ENCODE measurements around the gene CLIP2. TPM values are rescaled to one million over a fixed set of nuclear protein-coding genes. Genes with fewer than 3 reads are reported as not detected.
A peak's percentile ranks its signal among the peaks of the same experiment; 100 is the strongest.

CLIP2 gene
- total and polyA plus RNA-seq, 2 of the 8 experiments (the other 6 are each of a cell fraction or from before 2014, with no cell fraction given): 8.3 to 41.5 TPM

DNA sequence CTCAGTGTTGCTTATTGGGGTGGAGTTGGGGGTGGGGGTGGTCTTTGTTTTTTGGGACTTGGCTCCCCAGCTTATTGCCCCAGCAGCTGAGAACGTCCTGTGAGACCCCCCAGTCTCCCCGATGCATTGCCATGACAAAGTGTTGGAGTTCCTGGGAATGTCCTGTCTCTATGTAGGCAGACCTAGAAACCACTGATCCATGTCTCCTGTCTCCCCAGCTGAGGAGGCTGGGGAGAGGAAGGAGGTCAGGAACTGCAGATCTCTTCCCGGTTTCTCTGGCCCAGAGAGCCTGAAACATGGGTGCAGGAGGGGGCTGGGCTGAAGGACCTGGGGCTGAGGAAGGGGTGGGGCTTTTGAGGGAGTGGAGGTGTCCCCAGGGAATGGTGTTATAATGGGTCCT is 84.3 kb downstream of the CLIP2 start:
- Histone ChIP-seq H4K5ac (ENCODE audit: insufficient read length, low read depth, low read length) (no peak overlapping the region), H3K9me3 (ENCODE audit: insufficient read depth in 2 of 2, low read depth in 1 of 2, low read length in 1 of 2) (no peaks in the 10 kb centered on the region), H2AK5ac (ENCODE audit: low read depth, low read length) (no peak overlapping the region), H3K79me1 (ENCODE audit: low read depth, low read length) (no peaks in the 10 kb centered on the region), H3K4ac (replicated peaks; ENCODE audit: insufficient read length, low read depth, low read length) (no peak overlapping the region), H3K4me3 (ENCODE audit: extremely low read depth in 1 of 4, insufficient read depth in 2 of 4, low read depth in 3 of 4, low read length in 4 of 4) (no peak overlapping the region), H3K9ac (replicated peaks in 1 of 4; ENCODE audit: extremely low read depth in 1 of 4, low read depth in 3 of 4, low read length in 3 of 4) (no peak overlapping the region; a peak in 1 of 7 replicates), H3K23ac (ENCODE audit: insufficient read length) (no peak overlapping the region), H2BK12ac (ENCODE audit: low read depth, low read length) (no peak overlapping the region), H3K36me3 (ENCODE audit: control insufficient read depth in 2 of 4, insufficient read depth in 4 of 4, low read length in 3 of 4) (peaks cover 0 to 11% (median 3%) of the 10 kb centered on the region in 4 experiments; a peak in 2 of 8 replicates), H3K23me2 (ENCODE audit: low read depth, low read length) (peaks cover 7% of the 10 kb centered on the region; the same call in 1 of the 2 replicates), H2BK15ac (ENCODE audit: low read length) (peak overlapping the region; percentile 29; the same call in 1 of the 2 replicates), H3K4me1 (replicated peaks in 1 of 4; ENCODE audit: control insufficient read depth in 3 of 4, insufficient read depth in 4 of 4, low read length in 3 of 4) (peaks cover 0 to 9% (median 4%) of the 10 kb centered on the region in 4 experiments; a peak in 4 of 7 replicates), H3K56ac (replicated peaks; ENCODE audit: insufficient read length, low read depth, low read length) (no peak overlapping the region), H3K27ac (ENCODE audit: low read depth, low read length) (no peak overlapping the region), H3K4me2 (ENCODE audit: insufficient read depth in 1 of 2, low read depth in 2 of 2, low read length in 2 of 2) (peak overlapping the region in 1 of 2 experiments; percentile 64; a peak in 1 of 4 replicates), H2BK5ac (ENCODE audit: low read depth, low read length) (no peak overlapping the region), H4K20me1 (replicated peaks in 1 of 2; ENCODE audit: control insufficient read depth in 1 of 2, insufficient read depth in 2 of 2, low read length in 2 of 2) (no peaks in the 10 kb centered on the region), H4K8ac (ENCODE audit: extremely low read depth, insufficient read depth, low read length) (no peak overlapping the region), H2BK20ac (ENCODE audit: low read length) (no peak overlapping the region), H2AFZ (ENCODE audit: low read length) (no peak overlapping the region), H3K79me2 (ENCODE audit: control insufficient read depth in 1 of 2, insufficient read depth in 2 of 2, low read length in 2 of 2) (no peaks in the 10 kb centered on the region), H3K18ac (ENCODE audit: extremely low read depth, low read length) (peak overlapping the region; percentile 28; the same call in 1 of the 2 replicates), H4K91ac (replicated peaks; ENCODE audit: insufficient read length, low read length) (no peak overlapping the region), H3K14ac (ENCODE audit: insufficient read length) (no peak overlapping the region), H2BK120ac (replicated peaks; ENCODE audit: low read depth, low read length) (no peak overlapping the region), H3K27me3 (replicated peaks in 1 of 4; ENCODE audit: control insufficient read depth in 3 of 4, extremely low read depth in 1 of 4, insufficient read depth in 3 of 4, low read length in 3 of 4) (no peaks in the 10 kb centered on the region; a peak in 1 of 7 replicates)
- 74% methylated on average over 3 of the region's 3 CpGs; no CpG with 5 or more reads in 1 of the 2 experiments for WGBS, 2 experiments (ENCODE audit: extremely low coverage in 1 of 2, insufficient coverage in 1 of 2, insufficient read length in 1 of 2, insufficient replicate concordance in 2 of 2, low coverage in 1 of 2, low lambda C conversion rate in 2 of 2, missing lambda C conversion rate in 1 of 2)
- FAIRE-seq (no peak), DNase-seq (ENCODE audit: low read depth in 1 of 2, low spot score in 2 of 2) (no peak)
- TF ChIP-seq, protein P1, sequence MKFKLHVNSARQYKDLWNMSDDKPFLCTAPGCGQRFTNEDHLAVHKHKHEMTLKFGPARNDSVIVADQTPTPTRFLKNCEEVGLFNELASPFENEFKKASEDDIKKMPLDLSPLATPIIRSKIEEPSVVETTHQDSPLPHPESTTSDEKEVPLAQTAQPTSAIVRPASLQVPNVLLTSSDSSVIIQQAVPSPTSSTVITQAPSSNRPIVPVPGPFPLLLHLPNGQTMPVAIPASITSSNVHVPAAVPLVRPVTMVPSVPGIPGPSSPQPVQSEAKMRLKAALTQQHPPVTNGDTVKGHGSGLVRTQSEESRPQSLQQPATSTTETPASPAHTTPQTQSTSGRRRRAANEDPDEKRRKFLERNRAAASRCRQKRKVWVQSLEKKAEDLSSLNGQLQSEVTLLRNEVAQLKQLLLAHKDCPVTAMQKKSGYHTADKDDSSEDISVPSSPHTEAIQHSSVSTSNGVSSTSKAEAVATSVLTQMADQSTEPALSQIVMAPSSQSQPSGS (IDR thresholded peaks at IDR 0.05; ENCODE audit: low read length): no peak
- TF ChIP-seq POU5F1 (IDR thresholded peaks at IDR 0.05; ENCODE audit: low read depth, low read length): no peak
- no peak for TF ChIP-seq NRF1 (IDR thresholded peaks at IDR 0.05; ENCODE audit: low read depth, low read length)
- no peak for TF ChIP-seq ZNF274 (IDR thresholded peaks at IDR 0.05; ENCODE audit: borderline replicate concordance, extremely low read depth, low read length)
- no peak for TF ChIP-seq SRF (IDR thresholded peaks at IDR 0.05; ENCODE audit: low read depth, low read length)
- no peak for TF ChIP-seq RFX5 (IDR thresholded peaks at IDR 0.05; ENCODE audit: borderline replicate concordance, low read depth, low read length)
- TF ChIP-seq CHD1 (IDR thresholded peaks at IDR 0.05; ENCODE audit: low read depth, low read length): no peak
- no peak for TF ChIP-seq BCL11A (IDR thresholded peaks at IDR 0.05; ENCODE audit: low read depth in 2 of 2, low read length in 2 of 2)
- TF ChIP-seq YY1 (IDR thresholded peaks at IDR 0.05; ENCODE audit: low read depth, low read length): no peak
- TF ChIP-seq SIRT6 (IDR thresholded peaks at IDR 0.05; ENCODE audit: low read length): no peak
- no peak for TF ChIP-seq JUND (IDR thresholded peaks at IDR 0.05; ENCODE audit: low read length)
- ChIA-PET CTCF (ENCODE audit: partially characterized antibody) (interaction anchor here (1.0 to 1.4 kb wide), 4 partner anchors 28 to 167 kb away, joined by 3 to 6 read pairs (median 4); no protein-coding TSS in a partner anchor), POLR2A (ENCODE audit: partially characterized antibody) (no interaction called here)
